WTC11 (cell line): ENCODE results near the gene SRPK1. TPM values are rescaled to one million over a fixed set of nuclear protein-coding genes. Genes with fewer than 3 reads are reported as not detected.
A peak's percentile ranks its signal among the peaks of the same experiment; 100 is the strongest.

Experiments
- ATAC-seq: fragments of 200-7000 bp; cut with Tn5 transposase; 2 replicates; pipeline ENCODE4 v1.10.0; 2021; ENCODE audit warnings: mild to moderate bottlenecking, moderate library complexity
- CTCF ChIA-PET: fragments of 300-600 bp; sonication (Branson Sonifier 250); formaldehyde crosslinking; loops from one replicate; lab custom pipeline; 2021; ENCODE audit warnings: antibody characterized with exemption; lab: Charles Lee
- POLR2A ChIA-PET: fragments of 350-600 bp; sonication (Branson Sonifier 250); formaldehyde crosslinking; loops from one replicate; lab custom pipeline; 2021; ENCODE audit warnings: antibody characterized with exemption; lab: Charles Lee
- DNase-seq: peaks from one replicate; pipeline ENCODE4 v3.0.0; 2021; ENCODE audit warnings: low spot score
- H3K27ac Mint-ChIP-seq: 2 replicates; pipeline ENCODE4 v1.8.0; 2021; ENCODE audit warnings: mixed read lengths
- H3K27me3 Mint-ChIP-seq: 2 replicates; pipeline ENCODE4 v1.8.0; 2021; ENCODE audit warnings: low read depth, mild to moderate bottlenecking, moderate library complexity, mixed read lengths
- H3K36me3 Mint-ChIP-seq: 2 replicates; pipeline ENCODE4 v1.8.0; 2021; ENCODE audit warnings: mixed read lengths
- H3K4me1 Mint-ChIP-seq: 2 replicates; pipeline ENCODE4 v1.8.0; 2022; ENCODE audit warnings: mixed read lengths
- H3K4me3 Mint-ChIP-seq: 2 replicates; pipeline ENCODE4 v1.8.0; 2021; ENCODE audit warnings: mild to moderate bottlenecking, moderate library complexity, mixed read lengths
- H3K9me3 Mint-ChIP-seq: 2 replicates; pipeline ENCODE4 v1.8.0; 2021; ENCODE audit warnings: mixed read lengths
- ATF1 ChIP-seq: sonication (generic); formaldehyde crosslinking; IDR thresholded peaks from 2 replicates; pipeline ENCODE4 v1.8.1; 2023; ENCODE audit warnings: mild to moderate bottlenecking, moderate library complexity, missing genetic modification reagents
- ATF6 ChIP-seq: sonication (generic); formaldehyde crosslinking; IDR thresholded peaks from 2 replicates; pipeline ENCODE4 v1.8.1; 2023; ENCODE audit warnings: mild to moderate bottlenecking, missing genetic modification reagents
- FOXJ3 ChIP-seq: sonication (generic); formaldehyde crosslinking; IDR thresholded peaks from 2 replicates; pipeline ENCODE4 v1.9.0; 2021; ENCODE audit warnings: missing genetic modification reagents, mild to moderate bottlenecking, borderline replicate concordance
- FOXP1 ChIP-seq: sonication (generic); formaldehyde crosslinking; IDR thresholded peaks from 2 replicates; pipeline ENCODE4 v1.8.0; 2022; ENCODE audit warnings: missing genetic modification reagents, mild to moderate bottlenecking, moderate library complexity, borderline replicate concordance
- FOXP4 ChIP-seq: sonication (generic); formaldehyde crosslinking; IDR thresholded peaks from 2 replicates; pipeline ENCODE4 v1.8.0; 2022; ENCODE audit warnings: mild to moderate bottlenecking, missing genetic modification reagents
- IRF1 ChIP-seq: sonication (generic); formaldehyde crosslinking; IDR thresholded peaks from 2 replicates; pipeline ENCODE4 v1.8.0; 2023; ENCODE audit warnings: missing genetic modification reagents
- MXD4 ChIP-seq: fragments of 250-450 bp; sonication (Bioruptor Pico); IDR thresholded peaks from 2 replicates; pipeline ENCODE4 v1.8.0; 2021; ENCODE audit warnings: mild to moderate bottlenecking, moderate library complexity, borderline replicate concordance
- NFATC4 ChIP-seq: fragments of 250-450 bp; sonication (Bioruptor Pico); IDR thresholded peaks from 2 replicates; pipeline ENCODE4 v1.9.0; 2021; ENCODE audit warnings: mild to moderate bottlenecking
- NR1H2 ChIP-seq: sonication (generic); formaldehyde crosslinking; IDR thresholded peaks from 2 replicates; pipeline ENCODE4 v1.9.0; 2021; ENCODE audit warnings: mild to moderate bottlenecking, moderate library complexity, missing genetic modification reagents
- NR2C2 ChIP-seq: sonication (generic); formaldehyde crosslinking; IDR thresholded peaks from 2 replicates; pipeline ENCODE4 v1.8.0; 2022; ENCODE audit warnings: mild to moderate bottlenecking, missing genetic modification reagents
- OVOL2 ChIP-seq: fragments of 250-450 bp; sonication (Bioruptor Pico); IDR thresholded peaks from 2 replicates; pipeline ENCODE4 v1.9.0; 2021; ENCODE audit warnings: mild to moderate bottlenecking, borderline replicate concordance
- PRRX2 ChIP-seq: fragments of 250-450 bp; sonication (Bioruptor Pico); IDR thresholded peaks from 2 replicates; pipeline ENCODE4 v1.8.0; 2021; ENCODE audit warnings: mild to moderate bottlenecking
- SOX15 ChIP-seq: fragments of 250-450 bp; sonication (Bioruptor Pico); IDR thresholded peaks from 2 replicates; pipeline ENCODE4 v1.9.0; 2021; ENCODE audit warnings: mild to moderate bottlenecking
- ZNF121 ChIP-seq: sonication (generic); formaldehyde crosslinking; IDR thresholded peaks from 2 replicates; pipeline ENCODE4 v1.8.0; 2023; ENCODE audit warnings: missing genetic modification reagents
- ZNF219 ChIP-seq: sonication (generic); formaldehyde crosslinking; IDR thresholded peaks from 2 replicates; pipeline ENCODE4 v1.8.0; 2023; ENCODE audit warnings: missing genetic modification reagents, mild to moderate bottlenecking, borderline replicate concordance
- ZNF232 ChIP-seq: sonication (generic); formaldehyde crosslinking; IDR thresholded peaks from 2 replicates; pipeline ENCODE4 v1.8.0; 2022; ENCODE audit warnings: mild to moderate bottlenecking, missing genetic modification reagents
- ZNF317 ChIP-seq: sonication (generic); formaldehyde crosslinking; IDR thresholded peaks from 2 replicates; pipeline ENCODE4 v1.8.1; 2023; ENCODE audit warnings: low read depth, mild to moderate bottlenecking, moderate library complexity, missing genetic modification reagents, borderline replicate concordance
- ZNF416 ChIP-seq: fragments of 250-450 bp; sonication (Bioruptor Pico); IDR thresholded peaks from 2 replicates; pipeline ENCODE4 v1.9.0; 2021; ENCODE audit warnings: mild to moderate bottlenecking, inconsistent platforms
- ZNF423 ChIP-seq: fragments of 250-450 bp; sonication (Bioruptor Pico); IDR thresholded peaks from 2 replicates; pipeline ENCODE4 v2.1.2; 2022; ENCODE audit warnings: mild to moderate bottlenecking, moderate library complexity
- ZSCAN18 ChIP-seq: fragments of 250-450 bp; sonication (Bioruptor Pico); IDR thresholded peaks from 2 replicates; pipeline ENCODE4 v2.1.2; 2022; ENCODE audit warnings: mild to moderate bottlenecking, moderate library complexity
- total RNA-seq: library from RNA; stranded (reverse); gene quantifications from 3 replicates; pipeline ENCODE4 v1.2.3, GENCODE V29; 2021
- TF ChIP-seq, protein P1 (sequence below): sonication (generic); formaldehyde crosslinking; IDR thresholded peaks from 2 replicates; pipeline ENCODE4 v1.8.1; 2022; ENCODE audit warnings: missing genetic modification reagents, borderline replicate concordance
- TF ChIP-seq, protein P2 (sequence below): sonication (generic); formaldehyde crosslinking; IDR thresholded peaks from 2 replicates; pipeline ENCODE4 v1.8.1; 2023; ENCODE audit warnings: mild to moderate bottlenecking, moderate library complexity, missing genetic modification reagents

The SRPK1 gene
- total RNA-seq, 1 experiment from 2014 or later, result 100.0 TPM

GRCh38 chr6:35852994-35853393 is 67.9 kb downstream of the SRPK1 start:
- H3K4me1 Mint-ChIP-seq, result peaks cover 7% of the 10 kb centered on the region
- no peak overlapping the region for H3K27ac Mint-ChIP-seq
- peaks cover 94% of the 10 kb centered on the region for H3K36me3 Mint-ChIP-seq
- ATAC-seq (no peak), DNase-seq (no peak)
- H3K4me3 Mint-ChIP-seq, result no peak overlapping the region
- ChIA-PET CTCF (no interaction called here), POLR2A (no interaction called here)
- no peaks in the 10 kb centered on the region for H3K27me3 Mint-ChIP-seq
- H3K9me3 Mint-ChIP-seq, result peaks cover 9% of the 10 kb centered on the region
- TF ChIP-seq ZNF121 (CRISPR knock-in tag) (peak; percentile 55; the same call in 1 of the 2 replicates), ZNF232 (CRISPR knock-in tag) (no peak)

DNA sequence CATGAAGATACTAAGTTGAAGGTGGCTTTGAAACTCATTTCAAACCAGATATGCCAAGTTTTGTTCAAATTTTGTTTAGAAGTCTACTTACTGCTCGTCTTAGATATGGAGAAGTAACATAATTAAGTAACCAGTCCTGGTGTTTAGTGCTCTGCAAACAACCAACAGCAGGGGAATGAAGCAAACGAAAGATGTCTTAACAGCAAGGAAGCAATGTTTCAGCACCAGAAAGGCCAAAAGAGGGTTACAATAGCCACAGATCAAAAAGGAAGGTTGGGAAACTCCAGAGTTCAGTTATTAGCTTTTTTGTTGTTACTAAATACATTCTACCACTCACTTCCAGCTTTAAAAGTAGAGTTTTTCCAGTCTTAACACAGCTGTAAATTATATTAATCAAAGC is 70.7 kb downstream of the SRPK1 start:
- peaks cover 10% of the 10 kb centered on the region for H3K4me1 Mint-ChIP-seq
- no peak overlapping the region for H3K4me3 Mint-ChIP-seq
- no peaks in the 10 kb centered on the region for H3K27me3 Mint-ChIP-seq
- peaks cover 89% of the 10 kb centered on the region for H3K36me3 Mint-ChIP-seq
- ChIA-PET POLR2A (no interaction called here), CTCF (no interaction called here)
- TF ChIP-seq OVOL2 (CRISPR knock-in tag) (no peak), NR1H2 (CRISPR knock-in tag) (no peak), NR2C2 (no peak), FOXP1 (no peak), ZNF416 (CRISPR knock-in tag) (no peak), ATF1 (CRISPR knock-in tag) (no peak), ZNF423 (CRISPR knock-in tag) (no peak), NFATC4 (no peak), SOX15 (no peak), IRF1 (CRISPR knock-in tag) (no peak), ZNF317 (CRISPR knock-in tag) (no peak), MXD4 (CRISPR knock-in tag) (no peak), PRRX2 (CRISPR knock-in tag) (no peak), ZSCAN18 (no peak), FOXJ3 (CRISPR knock-in tag) (no peak), FOXP4 (CRISPR knock-in tag) (no peak), ATF6 (no peak), ZNF219 (CRISPR knock-in tag) (no peak)
- TF ChIP-seq, protein P1, sequence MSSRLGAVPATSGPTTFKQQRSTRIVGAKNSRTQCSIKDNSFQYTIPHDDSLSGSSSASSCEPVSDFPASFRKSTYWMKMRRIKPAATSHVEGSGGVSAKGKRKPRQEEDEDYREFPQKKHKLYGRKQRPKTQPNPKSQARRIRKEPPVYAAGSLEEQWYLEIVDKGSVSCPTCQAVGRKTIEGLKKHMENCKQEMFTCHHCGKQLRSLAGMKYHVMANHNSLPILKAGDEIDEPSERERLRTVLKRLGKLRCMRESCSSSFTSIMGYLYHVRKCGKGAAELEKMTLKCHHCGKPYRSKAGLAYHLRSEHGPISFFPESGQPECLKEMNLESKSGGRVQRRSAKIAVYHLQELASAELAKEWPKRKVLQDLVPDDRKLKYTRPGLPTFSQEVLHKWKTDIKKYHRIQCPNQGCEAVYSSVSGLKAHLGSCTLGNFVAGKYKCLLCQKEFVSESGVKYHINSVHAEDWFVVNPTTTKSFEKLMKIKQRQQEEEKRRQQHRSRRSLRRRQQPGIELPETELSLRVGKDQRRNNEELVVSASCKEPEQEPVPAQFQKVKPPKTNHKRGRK (CRISPR knock-in tag), result no peak
- TF ChIP-seq, protein P2, sequence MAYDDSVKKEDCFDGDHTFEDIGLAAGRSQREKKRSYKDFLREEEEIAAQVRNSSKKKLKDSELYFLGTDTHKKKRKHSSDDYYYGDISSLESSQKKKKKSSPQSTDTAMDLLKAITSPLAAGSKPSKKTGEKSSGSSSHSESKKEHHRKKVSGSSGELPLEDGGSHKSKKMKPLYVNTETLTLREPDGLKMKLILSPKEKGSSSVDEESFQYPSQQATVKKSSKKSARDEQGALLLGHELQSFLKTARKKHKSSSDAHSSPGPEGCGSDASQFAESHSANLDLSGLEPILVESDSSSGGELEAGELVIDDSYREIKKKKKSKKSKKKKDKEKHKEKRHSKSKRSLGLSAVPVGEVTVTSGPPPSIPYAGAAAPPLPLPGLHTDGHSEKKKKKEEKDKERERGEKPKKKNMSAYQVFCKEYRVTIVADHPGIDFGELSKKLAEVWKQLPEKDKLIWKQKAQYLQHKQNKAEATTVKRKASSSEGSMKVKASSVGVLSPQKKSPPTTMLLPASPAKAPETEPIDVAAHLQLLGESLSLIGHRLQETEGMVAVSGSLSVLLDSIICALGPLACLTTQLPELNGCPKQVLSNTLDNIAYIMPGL, result no peak
- ATAC-seq (no peak), DNase-seq (no peak)
- no peak overlapping the region for H3K27ac Mint-ChIP-seq
- H3K9me3 Mint-ChIP-seq, result peaks cover 9% of the 10 kb centered on the region
